Measurements from ENCODE around the gene ADAMTS4. TPM values are rescaled to one million over a fixed set of nuclear protein-coding genes. Genes with fewer than 3 reads are reported as not detected.

Gene ADAMTS4
- total and polyA plus RNA-seq, 9 of the 15 experiments (the other 6 are each of a cell fraction or from before 2014, with no cell fraction given), result 0.07 to 3.7 (median 0.41) TPM

DNA sequence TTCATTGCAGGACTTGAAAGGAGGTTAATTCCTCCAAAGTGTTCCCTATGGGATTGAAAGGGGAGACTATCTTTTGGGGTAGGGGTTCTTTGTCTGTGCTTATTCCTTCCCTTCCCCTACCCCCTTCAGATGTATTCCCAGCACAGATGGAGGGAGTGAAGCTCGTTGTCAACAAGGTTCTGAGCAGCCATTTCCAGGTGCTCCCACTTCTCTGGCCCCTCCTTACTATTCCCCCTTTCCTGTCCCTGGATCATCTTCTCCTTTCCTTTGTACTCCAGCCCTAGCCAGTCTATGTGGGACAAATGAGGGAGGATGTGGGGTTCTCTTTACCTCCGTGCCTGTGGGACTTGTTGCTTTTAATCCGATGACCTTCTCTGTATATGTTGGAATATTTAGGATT is 27.9 kb upstream of the ADAMTS4 start (continued):
- TF ChIP-seq, protein P1, sequence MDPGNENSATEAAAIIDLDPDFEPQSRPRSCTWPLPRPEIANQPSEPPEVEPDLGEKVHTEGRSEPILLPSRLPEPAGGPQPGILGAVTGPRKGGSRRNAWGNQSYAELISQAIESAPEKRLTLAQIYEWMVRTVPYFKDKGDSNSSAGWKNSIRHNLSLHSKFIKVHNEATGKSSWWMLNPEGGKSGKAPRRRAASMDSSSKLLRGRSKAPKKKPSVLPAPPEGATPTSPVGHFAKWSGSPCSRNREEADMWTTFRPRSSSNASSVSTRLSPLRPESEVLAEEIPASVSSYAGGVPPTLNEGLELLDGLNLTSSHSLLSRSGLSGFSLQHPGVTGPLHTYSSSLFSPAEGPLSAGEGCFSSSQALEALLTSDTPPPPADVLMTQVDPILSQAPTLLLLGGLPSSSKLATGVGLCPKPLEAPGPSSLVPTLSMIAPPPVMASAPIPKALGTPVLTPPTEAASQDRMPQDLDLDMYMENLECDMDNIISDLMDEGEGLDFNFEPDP (CRISPR knock-in tag; IDR thresholded peaks at IDR 0.05), result no peak

DNA sequence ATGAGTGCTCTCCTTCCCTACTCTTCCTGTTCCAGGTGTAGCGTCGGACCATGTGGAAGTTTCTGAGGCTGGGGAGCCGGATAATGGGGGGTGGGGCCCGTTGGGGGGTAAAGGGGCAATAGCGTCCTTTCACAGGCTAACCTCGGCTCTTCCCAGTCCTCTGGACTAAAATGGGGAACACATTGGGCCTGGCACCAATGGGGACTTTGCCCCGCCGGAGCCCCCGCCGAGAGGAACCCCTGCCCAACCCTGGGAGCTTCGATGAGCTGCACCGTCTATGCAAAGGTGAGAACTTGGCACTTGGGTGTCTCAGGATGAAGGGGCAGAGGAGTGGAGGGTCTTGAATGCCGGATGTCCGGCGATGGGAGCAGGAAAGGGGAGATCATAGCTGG is 27.5 kb upstream of the ADAMTS4 start:
- Histone ChIP-seq H4K20me1 (replicated peaks; ENCODE audit: control insufficient read depth, insufficient read depth, low read length) (no peaks in the 10 kb centered on the region), H3K27ac (ENCODE audit: extremely low read depth, low read depth, low read length) (peak overlapping the region; percentile 79), H3K27me3 (ENCODE audit: control insufficient read depth in 2 of 2, insufficient read depth in 2 of 2, low read length in 2 of 2) (no peaks in the 10 kb centered on the region), H3K9ac (ENCODE audit: insufficient read depth in 1 of 2, low read depth in 2 of 2, low read length in 2 of 2) (peak overlapping the region; percentile 76 to 93), H3K36me3 (ENCODE audit: control insufficient read depth, insufficient read depth, low read length) (peaks cover 37% of the 10 kb centered on the region), H3K79me2 (ENCODE audit: control insufficient read depth, insufficient read depth, low read length) (peaks cover 19% of the 10 kb centered on the region), H3K9me1 (ENCODE audit: control insufficient read depth, insufficient read depth, low read length) (no peaks in the 10 kb centered on the region), H2AFZ (ENCODE audit: low read depth, low read length) (peak overlapping the region; percentile 87), H3K4me1 (replicated peaks in 1 of 2; ENCODE audit: control insufficient read depth in 2 of 2, insufficient read depth in 2 of 2, low read length in 2 of 2) (peaks cover 15 to 16% of the 10 kb centered on the region in 2 experiments; a peak in 3 of 5 replicates), H3K4me3 (peak overlapping the region; percentile 70), H3K4me2 (ENCODE audit: insufficient read depth, low read length) (peak overlapping the region; percentile 97), H3K9me3 (replicated peaks; ENCODE audit: control insufficient read depth, insufficient read depth, low read depth, low read length) (no peaks in the 10 kb centered on the region)
- ChIA-PET CTCF (ENCODE audit: low intra/inter-chr PET ratio) (interaction anchor here (0.6 to 1.1 kb wide), 4 partner anchors 59 to 539 kb away, joined by 3 to 7 read pairs (median 4); no protein-coding TSS in a partner anchor), POLR2A (interaction anchor here (0.7 to 2.1 kb wide), 12 partner anchors 9 to 194 kb away, joined by 3 to 9 read pairs (median 4); partner anchors contain the start of genes NDUFS2 and SDHC)
- peak in 1 of 4 experiments; percentile 47 for DNase-seq (ENCODE audit: extremely low read depth in 1 of 4, low spot score in 3 of 4)
- no peak for TF ChIP-seq ZNF3 (CRISPR knock-in tag; IDR thresholded peaks at IDR 0.05)
- TF ChIP-seq, protein P2, sequence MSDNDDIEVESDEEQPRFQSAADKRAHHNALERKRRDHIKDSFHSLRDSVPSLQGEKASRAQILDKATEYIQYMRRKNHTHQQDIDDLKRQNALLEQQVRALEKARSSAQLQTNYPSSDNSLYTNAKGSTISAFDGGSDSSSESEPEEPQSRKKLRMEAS (CRISPR knock-in tag; IDR thresholded peaks at IDR 0.05), result 0 out of 2 replicates have a peak, but pooled peaks have one; percentile 3
- TF ChIP-seq, protein P3, sequence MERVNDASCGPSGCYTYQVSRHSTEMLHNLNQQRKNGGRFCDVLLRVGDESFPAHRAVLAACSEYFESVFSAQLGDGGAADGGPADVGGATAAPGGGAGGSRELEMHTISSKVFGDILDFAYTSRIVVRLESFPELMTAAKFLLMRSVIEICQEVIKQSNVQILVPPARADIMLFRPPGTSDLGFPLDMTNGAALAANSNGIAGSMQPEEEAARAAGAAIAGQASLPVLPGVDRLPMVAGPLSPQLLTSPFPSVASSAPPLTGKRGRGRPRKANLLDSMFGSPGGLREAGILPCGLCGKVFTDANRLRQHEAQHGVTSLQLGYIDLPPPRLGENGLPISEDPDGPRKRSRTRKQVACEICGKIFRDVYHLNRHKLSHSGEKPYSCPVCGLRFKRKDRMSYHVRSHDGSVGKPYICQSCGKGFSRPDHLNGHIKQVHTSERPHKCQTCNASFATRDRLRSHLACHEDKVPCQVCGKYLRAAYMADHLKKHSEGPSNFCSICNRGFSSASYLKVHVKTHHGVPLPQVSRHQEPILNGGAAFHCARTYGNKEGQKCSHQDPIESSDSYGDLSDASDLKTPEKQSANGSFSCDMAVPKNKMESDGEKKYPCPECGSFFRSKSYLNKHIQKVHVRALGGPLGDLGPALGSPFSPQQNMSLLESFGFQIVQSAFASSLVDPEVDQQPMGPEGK (CRISPR knock-in tag; IDR thresholded peaks at IDR 0.05; ENCODE audit: borderline replicate concordance), result no peak
- TF ChIP-seq ZBTB7A (IDR thresholded peaks at IDR 0.05; ENCODE audit: borderline replicate concordance, control insufficient read depth, low read depth, low read length), result peak; percentile 51; the same call in 1 of the 2 replicates
- 0 out of 2 replicates have a peak, but pooled peaks have one; percentile 3 for TF ChIP-seq ZKSCAN1 (IDR thresholded peaks at IDR 0.05; ENCODE audit: low read depth, low read length)
- TF ChIP-seq RBM15 (IDR thresholded peaks at IDR 0.05; ENCODE audit: insufficient read depth, low read length), result no peak
- TF ChIP-seq NFRKB (IDR thresholded peaks at IDR 0.05; ENCODE audit: low read depth), result 0 out of 2 replicates have a peak, but pooled peaks have one; percentile 41
- 0 out of 2 replicates have a peak, but pooled peaks have one; percentile 3 for TF ChIP-seq POLR2A (conservative IDR thresholded peaks at IDR 0.05)
- TF ChIP-seq SP2 (IDR thresholded peaks at IDR 0.05; ENCODE audit: extremely low read depth, low read depth, low read length, poor library complexity, severe bottlenecking), result no peak
- TF ChIP-seq ZNF134 (CRISPR knock-in tag; conservative IDR thresholded peaks at IDR 0.05), result no peak
- peak; percentile 37; the same call in 1 of the 2 replicates for TF ChIP-seq GTF2E2 (tag; IDR thresholded peaks at IDR 0.05)
- 0 out of 2 replicates have a peak, but pooled peaks have one; percentile 29 for TF ChIP-seq ETV1 (tag; conservative IDR thresholded peaks at IDR 0.05; ENCODE audit: low read depth)
- TF ChIP-seq ZEB2 (IDR thresholded peaks at IDR 0.05), result no peak
- TF ChIP-seq POLR2G (IDR thresholded peaks at IDR 0.05; ENCODE audit: low read depth, low read length), result 0 out of 2 replicates have a peak, but pooled peaks have one; percentile 30
- intact Hi-C loops (cut with micrococcal nuclease), result loop anchor here (2.0 to 5.0 kb wide), 4 partner anchors 64 to 156 kb away; partner anchors contain the start of gene CFAP126
- no TSS peak for BruUV-seq (replicated peaks)
- peak; percentile 3 for ATAC-seq
- in situ Hi-C loops (cut with MboI), result loop anchor here (5.0 kb wide), 1 partner anchor 156 kb away; no protein-coding TSS in a partner anchor
- 2% methylated on average over 12 of the region's 15 CpGs for WGBS (ENCODE audit: insufficient coverage, low coverage, missing lambda C conversion rate)
- no peak for FAIRE-seq
